SK-N-SH (cell line): Measurements from ENCODE around the gene MAN1A2. TPM values are rescaled to one million over a fixed set of nuclear protein-coding genes. Genes with fewer than 3 reads are reported as not detected.

ENCODE experiments used
- CTCF ChIA-PET: fragments of 300-600, 350-600 bp; formaldehyde crosslinking; extraction: SDS; loops from one replicate; lab custom pipeline; 2021; lab: Yijun Ruan, JAX
- POLR2A ChIA-PET: fragments of 350-600 bp; sonication (Branson Sonifier 250); formaldehyde crosslinking; extraction: SDS; loops from one replicate; lab custom pipeline; 2020; ENCODE audit warnings: antibody characterized with exemption, inconsistent platforms; lab: Yijun Ruan, JAX
- DNase-seq: peaks from one replicate; pipeline ENCODE4 v3.0.0; 2012
- H2AFZ ChIP-seq: fragments of 200-600 bp; sonication (generic); 2 replicates; pipeline ENCODE4 v1.8.1; 2016; ENCODE audit warnings: antibody characterized with exemption, mild to moderate bottlenecking, low read depth
- H3F3A ChIP-seq: fragments of 200-600 bp; sonication (generic); replicated peaks from 2 replicates; pipeline ENCODE3; 2016; ENCODE audit warnings: antibody characterized with exemption, mild to moderate bottlenecking; ENCODE audit not compliant: insufficient read depth
- H3K27ac ChIP-seq, 2 experiments: fragments of 200-500 bp in 1 of 2; fragments of 200-600 bp in 1 of 2; sonication (Bioruptor generic) in 1 of 2; sonication (generic), shearing (Covaris generic) in 1 of 2; 2 replicates each; pipeline versions ENCODE4 v1.5.1 to v1.6.1; 2014 to 2016; ENCODE audit warnings: low read depth in 2 of 2, inconsistent platforms in 1 of 2, low read length in 1 of 2, mild to moderate bottlenecking in 1 of 2, mixed read lengths in 1 of 2
- H3K27me3 ChIP-seq: fragments of 200-600 bp; sonication (generic), shearing (Covaris generic); 2 replicates; pipeline ENCODE4 v1.6.1; 2016; ENCODE audit warnings: mixed run types; ENCODE audit not compliant: insufficient read depth
- H3K36me3 ChIP-seq, 2 experiments: fragments of 200-500 bp in 1 of 2; fragments of 200-600 bp in 1 of 2; sonication (Bioruptor generic) in 1 of 2; sonication (generic) in 1 of 2; replicated peaks in 1 of 2; 2 replicates each; pipeline versions ENCODE3 to v1.5.1; 2014 to 2016; ENCODE audit warnings: low read length in 1 of 2, mild to moderate bottlenecking in 1 of 2; ENCODE audit not compliant: insufficient read depth in 2 of 2, control insufficient read depth in 1 of 2
- H3K4me1 ChIP-seq, 2 experiments: fragments of 200-500 bp in 1 of 2; fragments of 200-600 bp in 1 of 2; sonication (Bioruptor generic) in 1 of 2; sonication (generic), shearing (Covaris generic) in 1 of 2; 2 replicates each; pipeline versions ENCODE4 v1.5.1 to v1.6.1; 2014 to 2016; ENCODE audit warnings: low read depth in 1 of 2, low read length in 1 of 2, mixed run types in 1 of 2; ENCODE audit not compliant: insufficient read depth in 2 of 2, control insufficient read depth in 1 of 2
- H3K4me2 ChIP-seq: fragments of 200-600 bp; sonication (generic), shearing (Covaris generic); 2 replicates; pipeline ENCODE4 v1.6.1; 2017; ENCODE audit warnings: mixed run types
- H3K4me3 ChIP-seq, 2 experiments: fragments of 200-500 bp in 1 of 2; fragments of 200-600 bp in 1 of 2; sonication (Bioruptor generic) in 1 of 2; sonication (generic), shearing (Covaris generic) in 1 of 2; 2 replicates each; pipeline versions ENCODE4 v1.5.1 to v1.8.1; 2014 to 2016; ENCODE audit warnings: low read depth in 2 of 2, inconsistent platforms in 1 of 2, low read length in 1 of 2, mild to moderate bottlenecking in 1 of 2, mixed read lengths in 1 of 2, moderate library complexity in 1 of 2
- H3K79me2 ChIP-seq: fragments of 200-600 bp; sonication (generic); 2 replicates; pipeline ENCODE4 v1.8.1; 2017; ENCODE audit warnings: mild to moderate bottlenecking; ENCODE audit not compliant: insufficient read depth
- H3K9ac ChIP-seq: fragments of 200-600 bp; sonication (generic); 2 replicates; pipeline ENCODE4 v1.6.1; 2017; ENCODE audit warnings: mixed run types
- H3K9me2 ChIP-seq: fragments of 200-600 bp; sonication (generic); 2 replicates; pipeline ENCODE4 v1.6.1; 2017; ENCODE audit warnings: mixed run types
- H3K9me3 ChIP-seq: fragments of 200-600 bp; sonication (generic); 2 replicates; pipeline ENCODE4 v1.6.1; 2017; ENCODE audit warnings: mixed run types, mild to moderate bottlenecking, moderate library complexity
- H4K20me1 ChIP-seq: fragments of 200-600 bp; sonication (generic); 2 replicates; pipeline ENCODE4 v1.6.1; 2017; ENCODE audit warnings: mild to moderate bottlenecking, mixed run types; ENCODE audit not compliant: insufficient read depth
- CHD2 ChIP-seq: fragments of 150-350 bp; IDR thresholded peaks from 2 replicates; pipeline ENCODE4 v1.6.1; 2018; ENCODE audit warnings: low read length; ENCODE audit not compliant: partially characterized antibody
- CTCF ChIP-seq: fragments of 200-600 bp; sonication (generic); IDR thresholded peaks from 2 replicates; pipeline ENCODE4 v1.6.1; 2017; ENCODE audit warnings: antibody characterized with exemption, mild to moderate bottlenecking, moderate library complexity
- EZH2phosphoT487 ChIP-seq: fragments of 200-600 bp; sonication (generic); IDR thresholded peaks from 2 replicates; pipeline ENCODE4 v1.6.1; 2017; ENCODE audit warnings: low read depth, mixed run types, mild to moderate bottlenecking, antibody characterized with exemption, moderate library complexity, borderline replicate concordance
- FOXJ3 ChIP-seq: sonication (generic); formaldehyde crosslinking; IDR thresholded peaks from 2 replicates; pipeline ENCODE4 v1.5.1; 2020; ENCODE audit warnings: mild to moderate bottlenecking, missing genetic modification reagents
- FOXM1 ChIP-seq: IDR thresholded peaks from 2 replicates; pipeline ENCODE4 v1.4.0; 2012; ENCODE audit warnings: low read depth, mild to moderate bottlenecking
- IRF3 ChIP-seq: fragments of 150-350 bp; IDR thresholded peaks from 2 replicates; pipeline ENCODE4 v1.6.1; 2016; ENCODE audit warnings: mild to moderate bottlenecking, low read depth, low read length
- JUND ChIP-seq: IDR thresholded peaks from 2 replicates; pipeline ENCODE4 v1.4.0; 2012
- MAX ChIP-seq: IDR thresholded peaks from 2 replicates; pipeline ENCODE4 v1.4.0; 2012; ENCODE audit warnings: low read depth
- RCOR1 ChIP-seq: fragments of 150-350 bp; IDR thresholded peaks from 2 replicates; pipeline ENCODE4 v1.6.1; 2017; ENCODE audit warnings: antibody characterized with exemption, low read length
- REST ChIP-seq: IDR thresholded peaks from 2 replicates; pipeline ENCODE4 v1.6.1; 2012; ENCODE audit warnings: mild to moderate bottlenecking, low read depth, low read length, moderate library complexity
- SIN3A ChIP-seq: IDR thresholded peaks from 2 replicates; pipeline ENCODE4 v1.6.1; 2012; ENCODE audit warnings: low read depth, mild to moderate bottlenecking, low read length, moderate library complexity, borderline replicate concordance
- SMC3 ChIP-seq: IDR thresholded peaks from 2 replicates; pipeline ENCODE4 v1.6.1; 2012; ENCODE audit warnings: low read depth, low read length, improper control_type of control experiment
- TEAD4 ChIP-seq: IDR thresholded peaks from 2 replicates; pipeline ENCODE4 v1.4.0; 2012; ENCODE audit warnings: mild to moderate bottlenecking, borderline replicate concordance; ENCODE audit not compliant: insufficient read depth
- USF1 ChIP-seq: IDR thresholded peaks from 2 replicates; pipeline ENCODE4 v1.4.0; 2012; ENCODE audit warnings: low read depth, borderline replicate concordance
- WGBS: methylation state at CpG from one replicate; pipeline ENCODE4 v1.1.6; 2017; ENCODE audit warnings: low lambda C conversion rate; 5-methylcytosine and 5-hydroxymethylcytosine counted together
- polyA plus RNA-seq, 3 experiments: library from polyadenylated mRNA; depleted of rRNA; stranded (reverse); fragments of >200 nt; gene quantifications; 2 replicates each; pipeline ENCODE4 v1.2.3, GENCODE V29; 2012

MAN1A2 gene
- polyA plus RNA-seq, 1 of the 3 experiments (the other 2 are of a cell fraction) = 6.0 TPM

- no peak for TF ChIP-seq MAX
- TF ChIP-seq EZH2phosphoT487 = no peak
- TF ChIP-seq TEAD4 = no peak
- TF ChIP-seq USF1 = no peak
- TF ChIP-seq CHD2 = no peak
- no peak for TF ChIP-seq IRF3
- no peak for TF ChIP-seq RCOR1
- no peak for TF ChIP-seq JUND
- TF ChIP-seq FOXM1 = no peak
- no peak for TF ChIP-seq FOXJ3 (CRISPR knock-in tag)
- TF ChIP-seq REST = no peak
- TF ChIP-seq CTCF = no peak
- TF ChIP-seq SIN3A = no peak
- no peak for TF ChIP-seq SMC3
- TF ChIP-seq, all 33 proteins: peak for 0
- 43% methylated on average over 3 of the region's 3 CpGs for WGBS
- Histone ChIP-seq H3K9me3 (no peaks in the 10 kb centered on the region), H3K27me3 (peaks cover 11% of the 10 kb centered on the region), H3K9me2 (no peaks in the 10 kb centered on the region), H3K9ac (no peak overlapping the region), H3K4me1 (peaks cover 0 to 5% of the 10 kb centered on the region in 2 experiments; a peak in 1 of 4 replicates), H3K4me2 (no peak overlapping the region), H3F3A (peaks cover 3% of the 10 kb centered on the region), H3K36me3 (no peaks in the 10 kb centered on the region), H3K4me3 (no peak overlapping the region), H2AFZ (no peak overlapping the region), H3K27ac (no peak overlapping the region), H3K79me2 (no peaks in the 10 kb centered on the region), H4K20me1 (no peaks in the 10 kb centered on the region)
- CTCF ChIA-PET = no interaction called here
- DNase-seq = no peak
- POLR2A ChIA-PET = no interaction called here
Observed at GRCh38 chr1:117318426-117318825, 48.8 kb upstream of the MAN1A2 start.
